Measurements from ENCODE around the gene OR1D2.

DNA sequence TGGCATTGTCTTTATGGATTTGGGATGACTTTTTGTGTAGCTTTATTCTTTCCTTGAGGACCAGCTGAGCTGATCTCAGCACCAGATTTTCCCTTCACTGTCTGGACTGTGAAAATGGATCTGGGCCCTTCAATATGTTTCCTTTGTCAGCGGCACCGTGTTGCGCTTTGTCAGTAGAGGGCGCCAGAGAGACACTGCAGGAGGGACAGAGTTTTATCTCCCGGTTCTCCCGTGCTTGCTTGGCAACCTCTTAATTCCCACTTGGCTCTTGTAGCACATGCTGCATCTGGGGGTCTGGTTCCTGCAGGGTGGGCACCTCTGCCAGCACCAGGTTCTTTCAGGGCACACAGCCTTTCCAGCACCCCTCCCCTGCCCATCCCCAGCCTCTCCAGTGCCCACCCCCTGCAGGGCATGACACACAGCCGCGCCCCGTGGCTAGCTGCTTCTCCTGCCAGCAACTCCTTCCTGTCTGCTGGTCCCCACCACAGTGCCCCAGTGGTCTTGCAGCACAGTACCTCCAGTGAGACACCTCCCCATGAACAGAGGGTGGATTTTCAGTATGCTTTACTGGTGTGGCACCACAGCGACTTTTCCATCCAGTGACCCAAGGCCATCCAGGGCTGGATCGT, 60.4 kb downstream of the OR1D2 start:
- TF ChIP-seq CTCF (IDR thresholded peaks at IDR 0.05), result no peak
- no peak for TF ChIP-seq POLR2AphosphoS5 (IDR thresholded peaks at IDR 0.05)
